DOHH2 (cell line): ENCODE measurements around the gene PDE7B.

Experiments
- H3F3A ChIP-seq: fragments of 200-600 bp; sonication (generic), shearing (Covaris generic); 2 replicates; pipeline ENCODE4 v1.6.0; 2016; ENCODE audit warnings: antibody characterized with exemption, mild to moderate bottlenecking; ENCODE audit not compliant: control insufficient read depth, insufficient read depth
- H3K27ac ChIP-seq: fragments of 200-600 bp; sonication (generic); 2 replicates; pipeline ENCODE4 v1.5.1; 2014; ENCODE audit warnings: low read depth, mild to moderate bottlenecking, low read length, moderate library complexity
- H3K27me3 ChIP-seq: fragments of 200-600 bp; sonication (generic); 2 replicates; pipeline ENCODE4 v1.6.1; 2014; ENCODE audit warnings: mild to moderate bottlenecking, low read length, mixed read lengths; ENCODE audit not compliant: control insufficient read depth
- H3K36me3 ChIP-seq: fragments of 200-600 bp; sonication (generic); 2 replicates; pipeline ENCODE4 v1.6.1; 2014; ENCODE audit warnings: mild to moderate bottlenecking, low read length, moderate library complexity, mixed read lengths; ENCODE audit not compliant: control insufficient read depth
- H3K4me1 ChIP-seq: fragments of 200-600 bp; sonication (generic); 2 replicates; pipeline ENCODE4 v1.6.1; 2014; ENCODE audit warnings: mild to moderate bottlenecking, low read length, mixed read lengths; ENCODE audit not compliant: control insufficient read depth
- H3K4me2 ChIP-seq: fragments of 200-600 bp; sonication (generic); 2 replicates; pipeline ENCODE4 v1.6.0; 2014; ENCODE audit warnings: mild to moderate bottlenecking, low read length, moderate library complexity
- H3K4me3 ChIP-seq: fragments of 200-600 bp; sonication (generic); 2 replicates; pipeline ENCODE4 v1.5.1; 2014; ENCODE audit warnings: mild to moderate bottlenecking, low read length, mixed read lengths
- H3K79me2 ChIP-seq: fragments of 200-600 bp; sonication (generic); 2 replicates; pipeline ENCODE4 v1.6.1; 2014; ENCODE audit warnings: mild to moderate bottlenecking, low read length, mixed read lengths; ENCODE audit not compliant: control insufficient read depth
- H3K9me2 ChIP-seq: fragments of 200-600 bp; sonication (generic); replicated peaks from 2 replicates; pipeline ENCODE4 v1.6.1; 2014; ENCODE audit warnings: mild to moderate bottlenecking, low read length, mixed read lengths; ENCODE audit not compliant: control insufficient read depth
- H3K9me3 ChIP-seq: fragments of 200-600 bp; sonication (generic); 2 replicates; pipeline ENCODE4 v1.6.1; 2014; ENCODE audit warnings: antibody characterized with exemption, low read length, mixed read lengths; ENCODE audit not compliant: control insufficient read depth, insufficient read depth
- H4K20me1 ChIP-seq: fragments of 200-600 bp; sonication (generic); 2 replicates; pipeline ENCODE4 v1.6.0; 2014; ENCODE audit warnings: low read depth, mild to moderate bottlenecking, antibody characterized with exemption, low read length, moderate library complexity; ENCODE audit not compliant: control insufficient read depth, insufficient read depth
- EZH2phosphoT487 ChIP-seq: fragments of 200-600 bp; sonication (generic); IDR thresholded peaks from 2 replicates; pipeline ENCODE4 v1.6.1; 2017; ENCODE audit warnings: borderline replicate concordance, mild to moderate bottlenecking, antibody characterized with exemption, low read length, moderate library complexity, mixed read lengths
- TF ChIP-seq, protein P1 (sequence below): fragments of 200-600 bp; sonication (generic); IDR thresholded peaks from one replicate; pipeline ENCODE4 v1.5.1; 2014; ENCODE audit warnings: antibody characterized with exemption, mild to moderate bottlenecking, low read depth, low read length; ENCODE audit not compliant: poor library complexity, severe bottlenecking

PDE7B gene

DNA sequence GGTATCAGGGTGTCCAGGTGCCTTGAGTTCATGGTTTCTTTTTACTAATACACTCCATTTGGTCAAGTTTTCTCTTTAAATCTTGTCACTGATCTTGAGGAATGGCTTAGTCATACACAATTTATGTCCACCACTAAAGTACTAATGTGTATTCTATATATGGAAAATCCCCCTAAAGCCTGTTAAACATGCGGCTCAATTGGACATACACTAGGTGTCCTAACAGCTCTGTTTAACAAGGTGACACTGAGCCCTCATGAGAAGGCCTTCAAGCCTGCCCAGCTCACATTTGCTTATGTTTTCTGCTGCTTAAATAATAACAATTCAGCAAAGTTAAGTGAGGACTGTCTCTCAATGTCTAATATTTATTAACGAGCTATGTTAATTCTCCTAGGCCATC is 31.5 kb downstream of the PDE7B start:
- Histone ChIP-seq H3K4me3 (no peak overlapping the region), H3K4me2 (no peak overlapping the region), H3K4me1 (peaks cover 9% of the 10 kb centered on the region), H3K79me2 (no peaks in the 10 kb centered on the region), H3K27ac (no peak overlapping the region), H3K27me3 (no peaks in the 10 kb centered on the region), H4K20me1 (no peaks in the 10 kb centered on the region), H3K36me3 (no peaks in the 10 kb centered on the region), H3F3A (no peaks in the 10 kb centered on the region; the same call in 1 of the 2 replicates), H3K9me2 (0 out of 2 replicates have a peak, but pooled peaks cover 3% of the 10 kb centered on the region), H3K9me3 (no peaks in the 10 kb centered on the region)
- TF ChIP-seq, protein P1, sequence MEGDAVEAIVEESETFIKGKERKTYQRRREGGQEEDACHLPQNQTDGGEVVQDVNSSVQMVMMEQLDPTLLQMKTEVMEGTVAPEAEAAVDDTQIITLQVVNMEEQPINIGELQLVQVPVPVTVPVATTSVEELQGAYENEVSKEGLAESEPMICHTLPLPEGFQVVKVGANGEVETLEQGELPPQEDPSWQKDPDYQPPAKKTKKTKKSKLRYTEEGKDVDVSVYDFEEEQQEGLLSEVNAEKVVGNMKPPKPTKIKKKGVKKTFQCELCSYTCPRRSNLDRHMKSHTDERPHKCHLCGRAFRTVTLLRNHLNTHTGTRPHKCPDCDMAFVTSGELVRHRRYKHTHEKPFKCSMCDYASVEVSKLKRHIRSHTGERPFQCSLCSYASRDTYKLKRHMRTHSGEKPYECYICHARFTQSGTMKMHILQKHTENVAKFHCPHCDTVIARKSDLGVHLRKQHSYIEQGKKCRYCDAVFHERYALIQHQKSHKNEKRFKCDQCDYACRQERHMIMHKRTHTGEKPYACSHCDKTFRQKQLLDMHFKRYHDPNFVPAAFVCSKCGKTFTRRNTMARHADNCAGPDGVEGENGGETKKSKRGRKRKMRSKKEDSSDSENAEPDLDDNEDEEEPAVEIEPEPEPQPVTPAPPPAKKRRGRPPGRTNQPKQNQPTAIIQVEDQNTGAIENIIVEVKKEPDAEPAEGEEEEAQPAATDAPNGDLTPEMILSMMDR, result no peak
- TF ChIP-seq EZH2phosphoT487, result no peak

DNA sequence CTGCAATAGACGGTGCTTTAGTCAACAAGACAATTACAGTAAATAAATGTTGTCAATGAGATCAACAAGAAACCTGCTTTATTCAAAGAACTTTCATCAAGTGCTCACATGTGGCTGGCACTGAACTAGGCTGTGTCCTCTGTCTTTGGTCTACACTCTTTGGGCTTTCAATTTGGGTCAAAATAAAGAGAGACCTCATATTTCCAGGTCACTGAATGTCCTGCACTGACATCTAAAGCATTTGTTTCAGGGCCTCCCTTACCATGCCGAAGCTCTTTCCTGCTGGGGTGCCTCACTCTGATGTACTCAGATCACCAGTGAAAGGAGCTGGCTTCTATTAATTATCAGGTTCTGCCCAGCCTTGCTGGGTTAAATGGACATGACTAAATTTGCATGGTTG is 32.0 kb downstream of the PDE7B start:
- Histone ChIP-seq H3K36me3 (no peaks in the 10 kb centered on the region), H3K9me3 (no peaks in the 10 kb centered on the region), H3K4me3 (no peak overlapping the region), H3K27ac (no peak overlapping the region), H3K4me1 (peaks cover 9% of the 10 kb centered on the region), H3K9me2 (0 out of 2 replicates have a peak, but pooled peaks cover 3% of the 10 kb centered on the region), H3F3A (no peaks in the 10 kb centered on the region; the same call in 1 of the 2 replicates), H3K79me2 (no peaks in the 10 kb centered on the region), H3K4me2 (no peak overlapping the region), H4K20me1 (no peaks in the 10 kb centered on the region), H3K27me3 (no peaks in the 10 kb centered on the region)
- TF ChIP-seq, protein P1, result no peak
- TF ChIP-seq EZH2phosphoT487, result no peak

DNA sequence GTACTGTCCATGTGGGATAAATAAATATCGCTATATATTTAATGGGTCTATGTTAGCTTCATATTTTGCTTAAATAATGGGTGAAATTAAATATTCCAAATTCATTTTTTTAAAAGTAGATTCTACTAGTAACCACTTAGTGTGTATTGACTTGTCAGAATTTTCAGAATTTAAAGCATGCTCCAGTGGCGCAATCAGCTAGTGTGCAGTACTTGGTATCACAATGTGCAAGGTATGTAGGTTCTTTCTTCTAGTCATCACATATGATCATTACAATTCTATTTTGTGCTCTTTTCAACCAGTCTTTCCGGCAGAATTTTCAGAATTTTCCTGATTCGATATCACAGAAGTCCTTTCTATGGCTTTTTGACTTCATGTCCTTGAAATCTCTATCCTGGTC is 32.6 kb downstream of the PDE7B start:
- peaks cover 9% of the 10 kb centered on the region for H3K4me1 ChIP-seq
- H3K4me3 ChIP-seq, result no peak overlapping the region
- TF ChIP-seq, protein P1, result no peak
- no peak for TF ChIP-seq EZH2phosphoT487
- no peak overlapping the region for H3K27ac ChIP-seq
- H3F3A ChIP-seq, result no peaks in the 10 kb centered on the region; the same call in 1 of the 2 replicates
- no peaks in the 10 kb centered on the region for H3K79me2 ChIP-seq
- H3K9me2 ChIP-seq, result 0 out of 2 replicates have a peak, but pooled peaks cover 3% of the 10 kb centered on the region
- H3K9me3 ChIP-seq, result no peaks in the 10 kb centered on the region
- H3K4me2 ChIP-seq, result no peak overlapping the region
- no peaks in the 10 kb centered on the region for H4K20me1 ChIP-seq
- no peaks in the 10 kb centered on the region for H3K27me3 ChIP-seq
- no peaks in the 10 kb centered on the region for H3K36me3 ChIP-seq

DNA sequence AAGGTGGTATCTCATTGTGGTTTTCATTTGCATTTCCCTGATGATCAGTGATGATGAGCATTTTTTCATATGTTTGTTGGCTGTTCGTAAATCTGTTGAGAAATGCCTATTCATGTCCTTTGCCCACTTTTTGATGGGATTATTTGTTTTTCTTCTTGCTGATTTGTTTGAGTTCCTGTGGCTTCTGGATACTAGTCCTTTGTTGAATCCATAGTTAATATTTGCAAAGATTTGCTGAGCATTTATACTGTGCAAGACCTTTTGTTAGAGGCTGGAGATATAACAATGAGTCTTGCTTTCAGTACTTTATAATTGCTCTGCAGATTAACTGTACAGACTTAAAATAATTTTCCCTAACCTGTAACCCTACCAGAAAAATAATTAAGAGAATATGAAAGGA is 35.6 kb downstream of the PDE7B start:
- Histone ChIP-seq H3K4me1 (no peaks in the 10 kb centered on the region), H3K27me3 (no peaks in the 10 kb centered on the region), H3K79me2 (no peaks in the 10 kb centered on the region), H3K9me2 (0 out of 2 replicates have a peak, but pooled peaks cover 3% of the 10 kb centered on the region), H3K4me2 (no peak overlapping the region), H3K27ac (no peak overlapping the region), H3K36me3 (no peaks in the 10 kb centered on the region), H3K4me3 (no peak overlapping the region), H4K20me1 (no peaks in the 10 kb centered on the region), H3F3A (no peaks in the 10 kb centered on the region), H3K9me3 (no peaks in the 10 kb centered on the region)
- TF ChIP-seq EZH2phosphoT487, result no peak
